ENCODE data around the gene SYNRG. TPM values are rescaled to one million over a fixed set of nuclear protein-coding genes. Genes with fewer than 3 reads are reported as not detected.
A peak's percentile ranks its signal among the peaks of the same experiment; 100 is the strongest.

SYNRG gene
- total RNA-seq, 1 donor from 2014 or later: 56.3 TPM

GRCh38 chr17:37488009-37488604 is 121.1 kb downstream of the SYNRG start:
- no peaks in the 10 kb centered on the region for H3K36me3 Mint-ChIP-seq
- no peak for DNase-seq (ENCODE audit: low spot score in 2 of 2, unreplicated experiment in 2 of 2)
- no peak for TF ChIP-seq CTCF (IDR thresholded peaks at IDR 0.05; ENCODE audit: unreplicated experiment)
- H3K9me3 Mint-ChIP-seq: no peaks in the 10 kb centered on the region
- H3K27ac Mint-ChIP-seq: peak overlapping the region; percentile 52
- H3K4me1 Mint-ChIP-seq: peaks cover 59% of the 10 kb centered on the region
- peak overlapping the region; percentile 86 for H3K4me3 Mint-ChIP-seq
- no peaks in the 10 kb centered on the region for H3K27me3 Mint-ChIP-seq (ENCODE audit: low read depth)

DNA sequence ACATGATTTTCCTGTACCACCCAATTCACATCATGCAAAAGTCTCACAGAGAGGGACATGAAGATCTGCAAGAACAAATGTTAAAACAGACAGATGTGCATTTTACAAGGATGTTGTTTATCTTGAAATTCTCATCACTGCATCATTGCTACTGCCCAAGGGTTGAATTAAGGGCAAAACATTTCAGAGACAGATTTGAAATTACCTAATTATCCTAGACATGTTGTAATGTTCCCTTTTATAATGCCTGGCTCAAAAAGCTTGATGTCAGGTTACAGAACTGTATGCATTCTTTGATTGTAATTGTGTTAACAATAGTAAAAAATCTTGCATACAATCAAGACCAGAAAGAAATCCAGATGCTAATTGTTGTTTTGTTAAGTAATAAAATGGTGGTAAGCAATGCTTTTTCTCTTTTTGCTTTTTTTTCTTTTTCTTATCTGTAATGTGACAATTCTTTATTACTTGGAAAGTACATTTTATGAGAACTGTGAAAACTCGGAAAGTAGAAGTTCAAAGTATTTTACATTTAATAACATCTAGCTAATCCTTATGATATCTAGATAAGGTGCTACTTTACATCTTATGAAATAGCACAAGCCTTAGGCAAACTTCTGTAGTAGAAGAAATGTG is 123.2 kb downstream of the SYNRG start:
- Mint-ChIP-seq H3K4me1 (peaks cover 45% of the 10 kb centered on the region), H3K27ac (no peak overlapping the region), H3K4me3 (no peak overlapping the region), H3K9me3 (no peaks in the 10 kb centered on the region), H3K27me3 (ENCODE audit: low read depth) (no peaks in the 10 kb centered on the region), H3K36me3 (peaks cover 1% of the 10 kb centered on the region)
- TF ChIP-seq CTCF (IDR thresholded peaks at IDR 0.05; ENCODE audit: unreplicated experiment): no peak
- DNase-seq (ENCODE audit: low spot score in 2 of 2, unreplicated experiment in 2 of 2): no peak

GRCh38 chr17:37483311-37484039 is 125.7 kb downstream of the SYNRG start:
- no peaks in the 10 kb centered on the region for H3K9me3 Mint-ChIP-seq
- H3K36me3 Mint-ChIP-seq: peaks cover 15% of the 10 kb centered on the region
- H3K4me3 Mint-ChIP-seq: no peak overlapping the region
- H3K27me3 Mint-ChIP-seq (ENCODE audit: low read depth): no peaks in the 10 kb centered on the region
- H3K4me1 Mint-ChIP-seq: peaks cover 32% of the 10 kb centered on the region
- TF ChIP-seq CTCF (IDR thresholded peaks at IDR 0.05; ENCODE audit: unreplicated experiment): no peak
- peak overlapping the region; percentile 2 for H3K27ac Mint-ChIP-seq
- no peak for DNase-seq (ENCODE audit: low spot score in 2 of 2, unreplicated experiment in 2 of 2)

DNA sequence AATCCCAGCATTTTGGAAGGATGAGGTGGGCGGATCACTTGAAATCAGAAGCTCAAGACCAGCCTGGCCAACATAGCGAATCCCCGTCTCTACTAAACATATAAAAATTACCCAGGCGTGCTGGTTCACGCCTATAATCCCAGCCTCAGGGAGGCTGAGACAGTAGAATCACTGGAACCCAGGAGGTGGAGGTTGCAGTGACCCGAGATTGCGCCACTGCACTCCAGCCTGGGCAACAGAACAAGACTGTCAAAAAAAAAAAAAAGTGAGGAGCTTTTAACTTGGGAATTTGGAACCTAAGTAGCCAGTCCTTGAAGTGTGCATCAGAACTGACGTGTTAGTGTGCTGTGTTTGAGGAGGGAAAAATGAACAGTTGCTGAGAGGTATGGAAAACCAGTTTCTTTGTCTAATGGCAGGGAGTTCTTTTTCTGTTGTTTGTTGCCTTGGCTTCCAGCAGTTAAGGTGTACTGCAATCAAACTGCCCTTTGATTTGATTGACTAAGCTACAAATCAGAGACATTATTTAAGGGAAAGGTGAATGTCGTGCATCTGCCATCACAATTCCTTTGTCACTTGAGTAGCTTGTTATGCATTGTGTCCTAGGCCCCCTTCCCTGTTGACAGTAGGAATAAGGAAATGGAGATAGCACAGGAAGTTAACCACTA is 128.1 kb downstream of the SYNRG start:
- no peak for DNase-seq (ENCODE audit: low spot score in 2 of 2, unreplicated experiment in 2 of 2)
- Mint-ChIP-seq H3K27me3 (ENCODE audit: low read depth) (no peaks in the 10 kb centered on the region), H3K27ac (no peak overlapping the region), H3K4me1 (peaks cover 28% of the 10 kb centered on the region), H3K4me3 (no peak overlapping the region), H3K36me3 (peaks cover 21% of the 10 kb centered on the region), H3K9me3 (no peaks in the 10 kb centered on the region)
- no peak for TF ChIP-seq CTCF (IDR thresholded peaks at IDR 0.05; ENCODE audit: unreplicated experiment)

DNA sequence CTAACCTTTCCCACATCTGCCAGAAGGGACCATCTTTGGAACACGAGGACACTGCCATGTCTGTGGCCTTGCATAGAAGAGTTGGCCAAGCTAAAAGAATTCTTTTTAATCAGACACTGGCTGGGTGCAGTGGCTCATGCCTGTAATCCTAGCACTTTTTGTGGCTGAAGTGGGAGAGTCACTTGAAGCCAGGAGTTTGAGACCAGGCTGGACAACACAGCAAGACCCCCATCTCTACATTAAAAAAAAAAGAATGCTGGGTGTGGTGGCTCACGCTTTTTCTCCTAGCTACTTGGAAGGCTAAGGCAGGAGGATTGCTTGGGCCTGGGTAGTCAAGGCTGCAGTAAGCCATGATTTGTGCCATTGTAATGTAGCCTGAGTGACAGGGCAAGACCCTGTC is 128.8 kb downstream of the SYNRG start:
- no peaks in the 10 kb centered on the region for H3K9me3 Mint-ChIP-seq
- peaks cover 24% of the 10 kb centered on the region for H3K36me3 Mint-ChIP-seq
- H3K4me3 Mint-ChIP-seq: no peak overlapping the region
- no peaks in the 10 kb centered on the region for H3K27me3 Mint-ChIP-seq (ENCODE audit: low read depth)
- DNase-seq (ENCODE audit: low spot score in 2 of 2, unreplicated experiment in 2 of 2): no peak
- H3K27ac Mint-ChIP-seq: no peak overlapping the region
- TF ChIP-seq CTCF (IDR thresholded peaks at IDR 0.05; ENCODE audit: unreplicated experiment): no peak
- peaks cover 29% of the 10 kb centered on the region for H3K4me1 Mint-ChIP-seq
